NB4 (cell line): ENCODE measurements around the gene CBLL2.

ENCODE experiments used
- POLR2A ChIP-seq: IDR thresholded peaks from 2 replicates; pipeline ENCODE4 v1.6.1; 2011; ENCODE audit warnings: mild to moderate bottlenecking; ENCODE audit not compliant: insufficient read length; ENCODE audit errors: extremely low read depth
- TF ChIP-seq, protein P1 (sequence below): IDR thresholded peaks from one replicate; pipeline ENCODE4 v1.5.1; 2012; ENCODE audit warnings: low read depth, low read length
- TF ChIP-seq, protein P2 (sequence below): IDR thresholded peaks from 2 replicates; pipeline ENCODE4 v1.6.1; 2011; ENCODE audit warnings: low read depth, low read length

DNA sequence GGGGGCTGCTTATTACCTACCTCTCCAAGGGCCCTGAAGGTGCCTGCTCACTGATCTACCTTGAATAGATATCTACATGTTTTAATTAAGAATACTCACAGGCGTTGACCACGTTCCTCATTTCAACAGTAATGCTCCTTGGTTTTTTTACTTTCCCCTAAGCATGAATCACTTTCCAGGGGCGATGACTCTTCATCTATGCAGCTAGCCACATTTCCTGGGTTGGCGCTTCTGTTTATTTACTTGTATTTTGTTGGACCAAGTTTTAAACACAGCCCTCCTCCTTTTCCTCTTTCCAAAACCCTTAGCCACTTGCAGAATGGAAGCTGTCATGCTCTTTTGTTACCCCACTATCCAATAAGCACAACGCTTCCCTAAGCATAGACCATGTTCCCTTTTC is 50.8 kb downstream of the CBLL2 start:
- TF ChIP-seq, protein P1, sequence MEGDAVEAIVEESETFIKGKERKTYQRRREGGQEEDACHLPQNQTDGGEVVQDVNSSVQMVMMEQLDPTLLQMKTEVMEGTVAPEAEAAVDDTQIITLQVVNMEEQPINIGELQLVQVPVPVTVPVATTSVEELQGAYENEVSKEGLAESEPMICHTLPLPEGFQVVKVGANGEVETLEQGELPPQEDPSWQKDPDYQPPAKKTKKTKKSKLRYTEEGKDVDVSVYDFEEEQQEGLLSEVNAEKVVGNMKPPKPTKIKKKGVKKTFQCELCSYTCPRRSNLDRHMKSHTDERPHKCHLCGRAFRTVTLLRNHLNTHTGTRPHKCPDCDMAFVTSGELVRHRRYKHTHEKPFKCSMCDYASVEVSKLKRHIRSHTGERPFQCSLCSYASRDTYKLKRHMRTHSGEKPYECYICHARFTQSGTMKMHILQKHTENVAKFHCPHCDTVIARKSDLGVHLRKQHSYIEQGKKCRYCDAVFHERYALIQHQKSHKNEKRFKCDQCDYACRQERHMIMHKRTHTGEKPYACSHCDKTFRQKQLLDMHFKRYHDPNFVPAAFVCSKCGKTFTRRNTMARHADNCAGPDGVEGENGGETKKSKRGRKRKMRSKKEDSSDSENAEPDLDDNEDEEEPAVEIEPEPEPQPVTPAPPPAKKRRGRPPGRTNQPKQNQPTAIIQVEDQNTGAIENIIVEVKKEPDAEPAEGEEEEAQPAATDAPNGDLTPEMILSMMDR = no peak
- TF ChIP-seq POLR2A = no peak
- TF ChIP-seq, protein P2, sequence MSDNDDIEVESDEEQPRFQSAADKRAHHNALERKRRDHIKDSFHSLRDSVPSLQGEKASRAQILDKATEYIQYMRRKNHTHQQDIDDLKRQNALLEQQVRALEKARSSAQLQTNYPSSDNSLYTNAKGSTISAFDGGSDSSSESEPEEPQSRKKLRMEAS = no peak
